Right cardiac atrium (tissue), 5 donors: Measurements from ENCODE around the gene ITGAL. TPM values are rescaled to one million over a fixed set of nuclear protein-coding genes. Genes with fewer than 3 reads are reported as not detected.

ENCODE experiments used
- microRNA-seq, 2 donors: library from miRNA; unstranded; fragments of <30 nt; microRNA quantifications; one replicate each; pipeline ENCODE4 v1.2.0, GENCODE V29; 2020 to 2021
- polyA plus RNA-seq: library from polyadenylated mRNA; stranded (reverse); fragments of 200-250 nt; gene quantifications from one replicate; pipeline ENCODE4 v1.2.3, GENCODE V29; 2013
- total RNA-seq, 4 donors: library from RNA; stranded (reverse); fragmentation: NEBNext Ultra II Directional; extraction: Animal tissue kit (Norgen Biotek cat#: 25700); gene quantifications; one replicate each; pipeline ENCODE4 v1.2.1, GENCODE V29; 2021
- donor health status: healthy with polysubstance abuse.
- donor health status: DM: no; HTN: yes; CAD: no.
- donor health status: DM: no; HTN: no; CAD: no.
- donor health status: DM: no; HTN: yes; CAD: no; lungs with severe emphysema.
- donor health status: DM: yes; HTN: yes; CAD: no.

ITGAL gene
- total and polyA plus RNA-seq, 5 donors: 0.61 to 4.8 (median 1.5) TPM

Small RNA genes lying within 50 kb of the gene (microRNA-seq; reads per million reads assigned to microRNA genes)
- gene MIR4518: 0 reads per million in 2 donors

Other genes starting within 250 kb of the ITGAL start
- 1 to 10 TPM; 3.1 to 5.3 (median 4.3) TPM for gene NPIPB13, start 224.3 kb upstream of the ITGAL start, total RNA-seq
- 2.0 TPM for gene NPIPB13, start 224.3 kb upstream of the ITGAL start, polyA plus RNA-seq
- 10 to 100 TPM; 43.0 to 50.9 (median 45.1) TPM for gene CD2BP2, start 117.4 kb upstream of the ITGAL start, total RNA-seq
- 31.8 TPM for gene CD2BP2, start 117.4 kb upstream of the ITGAL start, polyA plus RNA-seq
- gene TBC1D10B, start 102.2 kb upstream of the ITGAL start, total RNA-seq: 10 to 100 TPM; 23.4 to 27.7 (median 25.4) TPM
- 19.1 TPM for gene TBC1D10B, start 102.2 kb upstream of the ITGAL start, polyA plus RNA-seq
- gene MYL11, start 97.9 kb upstream of the ITGAL start, total RNA-seq: under 1 TPM in 2 of 4 donors, not detected in 2; 0.35 to 0.94 TPM
- 0.86 TPM for gene MYL11, start 97.9 kb upstream of the ITGAL start, polyA plus RNA-seq
- 1 to 10 TPM; 1.1 to 3.6 (median 2.7) TPM for gene SEPTIN1, start 90.2 kb upstream of the ITGAL start, total RNA-seq
- gene SEPTIN1, start 90.2 kb upstream of the ITGAL start, polyA plus RNA-seq: 1.6 TPM
- gene ZNF48, start 77.3 kb upstream of the ITGAL start, total RNA-seq: 1 to 10 TPM; 6.2 to 8.0 (median 7.5) TPM
- gene ZNF48, start 77.3 kb upstream of the ITGAL start, polyA plus RNA-seq: 3.6 TPM
- 10 to 100 TPM in 1 of 4 donors, 1 to 10 TPM in 3; 4.4 to 11.9 (median 7.0) TPM for gene ZNF771, start 65.1 kb upstream of the ITGAL start, total RNA-seq
- gene ZNF771, start 65.1 kb upstream of the ITGAL start, polyA plus RNA-seq: 5.0 TPM
- gene DCTPP1, start 42.7 kb upstream of the ITGAL start, total RNA-seq: 10 to 100 TPM; 26.9 to 46.2 (median 30.5) TPM
- gene DCTPP1, start 42.7 kb upstream of the ITGAL start, polyA plus RNA-seq: 20.9 TPM
- gene SEPHS2, start 26.9 kb upstream of the ITGAL start, total RNA-seq: 10 to 100 TPM; 34.8 to 41.1 (median 36.4) TPM
- gene SEPHS2, start 26.9 kb upstream of the ITGAL start, polyA plus RNA-seq: 29.4 TPM
- gene ZNF768, start 53.8 kb downstream of the ITGAL start, total RNA-seq: 10 to 100 TPM; 40.9 to 65.6 (median 52.5) TPM
- gene ZNF768, start 53.8 kb downstream of the ITGAL start, polyA plus RNA-seq: 66.7 TPM
- 10 to 100 TPM in 3 of 4 donors, 1 to 10 TPM in 1; 9.1 to 14.6 (median 12.6) TPM for gene ZNF747, start 62.1 kb downstream of the ITGAL start, total RNA-seq
- 10.3 TPM for gene ZNF747, start 62.1 kb downstream of the ITGAL start, polyA plus RNA-seq
- gene ZNF764, start 85.6 kb downstream of the ITGAL start, total RNA-seq: 10 to 100 TPM in 3 of 4 donors, 1 to 10 TPM in 1; 9.6 to 12.5 (median 12.3) TPM
- gene ZNF764, start 85.6 kb downstream of the ITGAL start, polyA plus RNA-seq: 7.0 TPM
- 10 to 100 TPM; 10.8 to 16.1 (median 13.9) TPM for gene ZNF688, start 99.0 kb downstream of the ITGAL start, total RNA-seq
- 12.9 TPM for gene ZNF688, start 99.0 kb downstream of the ITGAL start, polyA plus RNA-seq
- 1 to 10 TPM; 7.9 to 9.7 (median 9.2) TPM for gene ZNF785, start 113.0 kb downstream of the ITGAL start, total RNA-seq
- 4.3 TPM for gene ZNF785, start 113.0 kb downstream of the ITGAL start, polyA plus RNA-seq
- 1 to 10 TPM; 5.6 to 7.1 (median 6.3) TPM for gene ZNF689, start 137.6 kb downstream of the ITGAL start, total RNA-seq
- gene ZNF689, start 137.6 kb downstream of the ITGAL start, polyA plus RNA-seq: 3.3 TPM
- 10 to 100 TPM; 22.9 to 27.6 (median 24.3) TPM for gene PRR14, start 178.2 kb downstream of the ITGAL start, total RNA-seq
- 19.1 TPM for gene PRR14, start 178.2 kb downstream of the ITGAL start, polyA plus RNA-seq
- gene FBRS, start 185.7 kb downstream of the ITGAL start, total RNA-seq: 10 to 100 TPM; 37.4 to 43.2 (median 38.4) TPM
- 30.4 TPM for gene FBRS, start 185.7 kb downstream of the ITGAL start, polyA plus RNA-seq
- gene SRCAP, start 226.4 kb downstream of the ITGAL start, total RNA-seq: 10 to 100 TPM; 43.5 to 61.2 (median 46.4) TPM
- gene SRCAP, start 226.4 kb downstream of the ITGAL start, polyA plus RNA-seq: 27.6 TPM